ENCODE data around the gene ANKHD1.

ANKHD1 gene

DNA sequence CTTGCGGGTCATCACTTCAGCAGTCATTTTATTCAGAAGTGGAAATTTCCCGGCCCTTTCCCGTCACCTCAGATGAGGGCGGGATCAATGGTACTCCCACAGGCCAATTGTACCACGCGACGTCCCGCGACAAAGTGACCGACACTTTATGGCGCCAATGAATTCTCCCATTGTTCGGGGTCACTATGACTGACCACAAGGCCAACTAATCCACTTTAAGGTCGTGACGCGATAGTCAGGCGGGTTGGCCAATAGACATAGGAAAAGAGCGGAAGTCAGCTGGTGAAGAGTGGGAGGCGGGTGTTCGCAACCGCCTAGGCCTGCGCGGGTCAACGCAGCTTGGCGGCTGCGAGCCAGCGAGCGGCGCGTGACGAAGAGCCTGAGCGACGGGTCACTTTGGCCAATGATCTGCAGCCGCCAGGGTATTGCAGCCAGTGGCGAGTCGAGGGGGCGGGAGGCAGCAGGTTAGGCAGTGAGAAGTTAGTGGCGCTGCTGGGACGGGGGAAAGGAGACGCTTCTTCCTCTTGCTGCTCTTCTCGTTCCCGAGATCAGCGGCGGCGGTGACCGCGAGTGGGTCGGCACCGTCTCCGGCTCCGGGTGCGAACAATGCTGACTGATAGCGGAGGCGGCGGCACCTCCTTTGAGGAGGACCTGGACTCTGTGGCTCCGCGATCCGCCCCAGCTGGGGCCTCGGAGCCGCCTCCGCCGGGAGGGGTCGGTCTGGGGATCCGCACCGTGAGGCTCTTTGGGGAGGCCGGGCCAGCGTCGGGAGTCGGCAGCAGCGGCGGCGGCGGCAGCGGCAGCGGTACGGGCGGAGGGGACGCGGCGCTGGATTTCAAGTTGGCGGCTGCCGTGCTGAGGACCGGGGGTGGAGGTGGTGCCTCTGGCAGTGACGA, at the start of gene ANKHD1:
Gene ANKHD1, plus strand, starts transcription at position 472 of the 896 bp plus-strand sequence. Its CDS starts 135 bp downstream, at position 607.
- peak; percentile 99 to 100 for DNase-seq

- DNase-seq, result no peak
Measured at GRCh38 chr5:140355546-140355945, 46.1 kb upstream of the ANKHD1 start.

- DNase-seq, result no peak
Measured at GRCh38 chr5:140356853-140357725, 44.5 kb upstream of the ANKHD1 start.

DNA sequence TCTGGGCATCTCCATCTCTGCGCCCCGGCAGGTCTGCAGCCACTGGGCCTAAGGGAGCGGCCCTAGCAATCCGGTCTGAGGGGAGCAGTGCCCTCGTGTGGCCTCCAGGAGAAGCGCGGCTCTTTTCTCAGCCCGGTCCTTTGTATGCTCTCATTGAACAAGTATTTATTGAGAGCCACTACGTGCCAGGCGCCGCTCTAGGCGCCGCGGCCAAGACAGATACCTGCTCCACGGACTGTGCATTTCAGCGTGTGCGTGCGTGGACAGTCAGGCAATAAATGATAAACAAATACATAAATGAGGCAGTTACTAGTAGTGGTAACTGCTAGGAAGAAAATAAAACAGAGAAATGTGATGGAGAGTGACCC, 43.9 kb upstream of the ANKHD1 start:
- peak; percentile 59 to 83 for DNase-seq

DNA sequence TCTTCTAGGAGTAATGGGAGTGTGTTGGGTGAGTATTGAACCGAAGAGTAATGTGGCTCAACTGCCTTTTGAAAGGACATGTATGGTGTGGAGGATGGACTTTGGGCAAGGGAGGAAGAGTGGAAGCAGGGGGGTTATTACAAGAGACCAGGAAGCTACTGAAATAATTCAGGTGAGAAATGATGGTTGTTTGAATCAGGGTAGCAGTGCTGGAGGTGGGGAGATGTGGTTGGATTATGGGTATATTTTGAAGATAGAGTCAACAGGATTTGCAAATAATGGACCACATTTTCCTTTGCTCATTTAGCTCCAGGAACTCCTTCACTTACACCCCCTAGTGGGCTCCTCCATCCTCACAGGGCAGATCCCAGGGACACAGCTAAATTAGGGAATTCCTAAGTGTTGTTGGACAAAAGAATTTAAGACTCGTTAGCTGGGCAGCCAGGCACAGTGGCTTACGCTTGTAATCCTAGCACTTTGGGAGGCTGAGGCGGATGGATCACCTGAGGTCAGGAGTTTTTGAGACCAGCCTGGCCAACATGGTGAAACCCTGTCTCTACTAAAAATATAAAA, 42.8 kb upstream of the ANKHD1 start:
- peak in 1 of 2 experiments; percentile 34 for DNase-seq

DNA sequence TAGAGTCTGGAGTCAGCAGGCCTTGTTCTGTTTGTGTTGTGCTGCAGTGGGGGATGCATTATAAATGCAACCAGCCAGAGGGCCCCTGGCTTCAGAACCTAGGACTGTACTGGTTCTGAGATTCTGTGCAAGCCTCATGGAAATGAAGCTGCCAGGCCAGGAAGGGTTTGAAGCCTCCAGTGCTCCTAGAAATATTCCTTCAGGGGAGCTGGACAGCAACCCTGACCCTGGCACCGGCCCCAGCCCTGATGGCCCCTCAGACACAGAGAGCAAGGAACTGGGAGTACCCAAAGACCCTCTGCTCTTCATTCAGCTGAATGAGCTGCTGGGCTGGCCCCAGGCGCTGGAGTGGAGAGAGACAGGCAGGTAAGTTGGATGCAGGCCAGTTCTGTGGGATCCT, 41.5 kb upstream of the ANKHD1 start, which contains the start of gene SLC4A9:
Gene SLC4A9, plus strand, starts transcription at position 94 of the 400 bp plus-strand sequence. Its CDS starts 43 bp downstream, at position 137.
- DNase-seq, result no peak

GRCh38 chr5:140360681-140361479, 40.8 kb upstream of the ANKHD1 start:
- DNase-seq, result no peak

DNA sequence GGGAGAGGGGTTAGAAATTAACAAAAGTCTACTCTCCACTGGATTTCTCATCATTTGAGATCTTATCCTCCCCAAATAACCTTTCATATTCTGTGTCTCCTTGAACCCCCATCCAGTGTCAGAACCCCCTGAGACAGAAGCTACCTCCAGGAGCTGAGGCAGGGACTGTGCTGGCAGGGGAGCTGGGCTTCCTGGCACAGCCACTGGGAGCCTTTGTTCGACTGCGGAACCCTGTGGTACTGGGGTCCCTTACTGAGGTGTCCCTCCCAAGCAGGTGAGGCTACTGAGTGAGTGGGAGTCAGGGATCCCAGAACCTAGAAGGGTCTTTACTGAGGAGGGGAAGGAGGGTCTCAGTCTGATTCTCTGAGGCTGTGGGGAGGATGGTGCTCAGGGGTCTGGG, 39.7 kb upstream of the ANKHD1 start:
- DNase-seq, result no peak

DNA sequence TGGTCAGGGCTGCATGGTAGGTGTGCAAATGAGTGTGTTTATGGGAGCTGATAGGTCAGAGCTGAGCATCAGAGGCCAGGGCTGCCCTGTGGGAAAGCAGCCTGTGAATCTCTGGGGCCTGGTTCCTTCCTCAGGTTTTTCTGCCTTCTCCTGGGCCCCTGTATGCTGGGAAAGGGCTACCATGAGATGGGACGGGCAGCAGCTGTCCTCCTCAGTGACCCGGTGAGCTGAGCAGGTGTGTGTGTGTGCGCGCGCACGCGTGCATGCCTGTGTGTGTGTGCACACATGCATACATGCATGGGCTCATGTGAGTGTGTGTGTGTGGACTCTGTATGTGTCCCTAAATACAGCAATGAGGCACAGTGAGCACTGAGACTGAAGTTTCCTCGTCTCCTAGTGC, 39.3 kb upstream of the ANKHD1 start:
- no peak for DNase-seq

GRCh38 chr5:140362875-140363630, 38.6 kb upstream of the ANKHD1 start:
- peak; percentile 8 to 23 for DNase-seq

- DNase-seq, result no peak
Measured at GRCh38 chr5:140363631-140364471, 37.8 kb upstream of the ANKHD1 start.

- DNase-seq, result no peak
Measured at GRCh38 chr5:140364472-140364765, 37.2 kb upstream of the ANKHD1 start.

- no peak for DNase-seq
Measured at GRCh38 chr5:140365282-140365681, 36.4 kb upstream of the ANKHD1 start.

DNA sequence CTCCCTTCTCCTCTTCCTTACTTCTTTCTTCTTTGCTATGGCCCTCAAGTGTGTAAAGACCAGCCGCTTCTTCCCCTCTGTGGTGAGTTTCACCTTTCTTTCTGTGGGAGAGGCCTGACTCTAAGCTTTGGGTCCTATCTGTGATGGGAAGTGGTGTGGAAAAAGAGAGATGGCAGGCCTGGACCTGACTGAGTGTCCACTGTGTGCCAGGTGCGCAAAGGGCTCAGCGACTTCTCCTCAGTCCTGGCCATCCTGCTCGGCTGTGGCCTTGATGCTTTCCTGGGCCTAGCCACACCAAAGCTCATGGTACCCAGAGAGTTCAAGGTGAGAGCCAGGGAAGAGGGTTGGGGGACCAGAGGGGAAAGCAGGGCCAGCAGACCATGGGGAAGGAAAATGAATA, 35.7 kb upstream of the ANKHD1 start:
- DNase-seq, result no peak

DNA sequence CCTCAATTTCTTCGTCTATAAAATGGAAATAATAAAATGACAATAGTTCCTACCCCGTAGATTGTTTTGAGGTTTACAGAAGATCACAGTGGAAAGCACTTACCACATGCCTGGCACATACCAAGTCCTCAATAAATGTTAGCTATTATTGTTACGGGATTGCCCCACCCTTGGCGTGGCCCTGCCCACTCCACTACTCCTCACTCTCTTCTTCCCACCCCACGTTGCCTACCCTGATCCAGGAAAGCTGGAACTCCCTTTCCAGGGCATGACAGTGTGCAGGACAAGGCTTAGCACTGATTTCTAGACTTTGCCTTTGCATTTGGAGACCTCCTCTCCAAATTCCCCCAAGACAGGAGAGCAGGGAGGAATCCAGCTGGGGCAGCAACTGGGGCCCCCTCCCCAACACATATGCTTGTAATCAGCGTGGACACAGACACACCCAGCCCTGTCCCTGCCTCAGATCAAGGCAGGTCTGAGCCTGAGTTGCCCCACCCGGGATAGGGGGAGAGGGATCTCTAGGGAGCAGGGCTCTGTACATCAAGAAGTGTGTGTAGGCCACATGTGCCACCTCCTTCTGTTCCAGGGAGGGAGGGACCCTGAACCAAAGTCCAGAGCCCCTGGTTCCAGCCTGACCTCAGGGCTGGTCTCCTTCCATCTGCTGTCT, 34.9 kb upstream of the ANKHD1 start:
- no peak for DNase-seq

DNA sequence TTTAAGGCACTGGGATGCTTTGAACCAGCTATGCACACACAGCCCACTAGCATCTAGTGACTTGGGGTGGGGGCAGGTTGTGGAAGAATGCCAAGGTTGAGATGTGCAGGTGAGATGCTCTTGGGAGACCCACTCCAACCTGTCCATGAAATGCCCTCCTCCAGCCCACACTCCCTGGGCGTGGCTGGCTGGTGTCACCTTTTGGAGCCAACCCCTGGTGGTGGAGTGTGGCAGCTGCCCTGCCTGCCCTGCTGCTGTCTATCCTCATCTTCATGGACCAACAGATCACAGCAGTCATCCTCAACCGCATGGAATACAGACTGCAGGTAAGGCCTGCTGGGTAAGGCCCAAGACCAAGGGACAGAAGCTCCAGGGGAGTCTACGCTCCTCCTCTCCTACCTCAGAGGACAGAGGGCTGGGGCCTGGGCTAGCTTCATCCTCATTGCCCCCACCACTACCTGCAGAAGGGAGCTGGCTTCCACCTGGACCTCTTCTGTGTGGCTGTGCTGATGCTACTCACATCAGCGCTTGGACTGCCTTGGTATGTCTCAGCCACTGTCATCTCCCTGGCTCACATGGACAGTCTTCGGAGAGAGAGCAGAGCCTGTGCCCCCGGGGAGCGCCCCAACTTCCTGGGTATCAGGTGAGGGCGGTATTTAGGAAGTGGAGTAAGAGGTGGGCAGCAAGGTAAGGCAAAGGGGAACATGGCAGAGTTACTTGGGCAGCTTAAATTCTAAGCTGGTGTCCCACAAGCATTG, 34.2 kb upstream of the ANKHD1 start:
- DNase-seq, result no peak

- no peak for DNase-seq
Measured at GRCh38 chr5:140371356-140372151, 30.1 kb upstream of the ANKHD1 start.

DNA sequence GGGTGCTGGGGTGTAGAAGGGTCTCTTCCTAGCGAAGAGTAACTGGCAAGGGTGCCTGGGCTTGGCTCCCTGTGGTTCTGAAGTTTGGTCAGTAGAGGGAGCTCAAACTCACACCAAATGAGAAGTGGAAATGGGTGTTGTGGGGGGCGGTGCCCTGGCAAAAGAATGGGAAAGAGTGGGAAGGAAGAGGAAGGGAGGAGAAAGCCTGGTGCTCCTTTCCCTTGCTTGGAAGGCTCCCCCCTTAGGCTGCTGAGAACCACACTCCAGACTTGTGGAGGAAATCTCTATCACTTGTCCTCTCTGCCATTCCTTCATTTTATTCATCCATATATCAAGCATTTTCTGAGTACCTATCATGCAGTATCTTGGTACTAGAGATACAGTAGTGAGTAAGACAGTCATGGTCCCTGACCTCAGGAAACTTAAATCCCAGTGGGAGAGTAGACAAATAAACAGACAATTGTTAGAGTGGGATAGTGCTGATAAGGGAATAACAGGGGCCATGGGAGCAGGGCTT, 28.6 kb upstream of the ANKHD1 start:
- DNase-seq, result peak; percentile 28 to 76

Data from NCI-H524 (cell line).